ENCODE results near the gene JUND.
"Not testable (repeated sequence)": the region's sequence is repeated elsewhere in the genome, so short reads cannot be mapped to it uniquely, and the experiment has no call there.

Gene JUND

GRCh38 chr19:18281082-18282020 is at the start of gene JUND:
TSS of gene JUND (minus strand) at chr19:18281622. CDS start at chr19:18281484, 138 bp downstream.
- peak; percentile 74 for DNase-seq

- no peak for DNase-seq
These were observed 49.4 kb upstream of the JUND start for GRCh38 chr19:18330868-18331267.

GRCh38 chr19:18329035-18329376 is 47.6 kb upstream of the JUND start:
- DNase-seq: no peak

GRCh38 chr19:18328340-18329034 is 47.1 kb upstream of the JUND start:
- peak; percentile 87 for DNase-seq

- no peak for DNase-seq
These were observed 45.4 kb upstream of the JUND start for GRCh38 chr19:18326772-18327171.

- not testable (repeated sequence) for DNase-seq
These were observed 42.9 kb upstream of the JUND start for GRCh38 chr19:18324373-18324731.

GRCh38 chr19:18322759-18323460 is 41.5 kb upstream of the JUND start, which contains the start of gene LSM4:
TSS of gene LSM4 (minus strand) at chr19:18323076. CDS start at chr19:18323020, 56 bp downstream.
- DNase-seq: peak; percentile 88

- DNase-seq: no peak
These were observed 40.9 kb upstream of the JUND start for GRCh38 chr19:18322318-18322758.

GRCh38 chr19:18321734-18322102 is 40.3 kb upstream of the JUND start:
- no peak for DNase-seq

GRCh38 chr19:18320865-18321733 is 39.7 kb upstream of the JUND start:
- no peak for DNase-seq

GRCh38 chr19:18319591-18320135 is 38.2 kb upstream of the JUND start:
- DNase-seq: no peak

- DNase-seq: no peak
These were observed 36.8 kb upstream of the JUND start for GRCh38 chr19:18317961-18318800.

- no peak for DNase-seq
These were observed 32.0 kb upstream of the JUND start for GRCh38 chr19:18313398-18313797.

GRCh38 chr19:18312092-18312534 is 30.7 kb upstream of the JUND start:
- DNase-seq: no peak

- DNase-seq: no peak
These were observed 30.2 kb upstream of the JUND start for GRCh38 chr19:18311502-18312091.

GRCh38 chr19:18310966-18311365 is 29.5 kb upstream of the JUND start:
- DNase-seq: no peak

GRCh38 chr19:18310118-18310909 is 28.9 kb upstream of the JUND start:
- DNase-seq: no peak

- no peak for DNase-seq
These were observed 28.2 kb upstream of the JUND start for GRCh38 chr19:18309525-18310064.

GRCh38 chr19:18308948-18309325 is 27.5 kb upstream of the JUND start:
- no peak for DNase-seq
